Mammary epithelial cell (primary cell): ENCODE data around the gene SLC30A9.

Experiments
- CTCF ChIP-seq, 2 donors: IDR thresholded peaks in 1 of 2; conservative IDR thresholded peaks in 1 of 2; 2 replicates each; pipeline ENCODE4 v1.5.1; 2011 to 2012; ENCODE audit warnings: inconsistent platforms in 2 of 2, low read length in 2 of 2, mild to moderate bottlenecking in 2 of 2, control low read depth in 1 of 2, low read depth in 1 of 2; ENCODE audit not compliant: insufficient read depth in 1 of 2; ENCODE audit errors: extremely low read depth in 1 of 2
- EZH2 ChIP-seq: IDR thresholded peaks from 2 replicates; pipeline ENCODE4 v1.6.1; 2012; ENCODE audit warnings: low read length, inconsistent platforms, borderline replicate concordance

GRCh38 chr4:42122237-42122636 lies 131.9 kb downstream of the SLC30A9 start:
- no peak for TF ChIP-seq CTCF (conservative IDR thresholded peaks at IDR 0.05 in 1 of 2, IDR thresholded peaks at IDR 0.05 in 1 of 2; ENCODE audit: extremely low read depth in 1 of 2, insufficient read depth in 1 of 2, low read depth in 1 of 2, low read length in 2 of 2)
- TF ChIP-seq EZH2: no peak
